HuH-7.5 (cell line): Measurements from ENCODE around the gene NFE2L2.
"Not testable (repeated sequence)": the region's sequence is repeated elsewhere in the genome, so short reads cannot be mapped to it uniquely, and the experiment has no call there.

Source experiments
- DNase-seq: peaks from one replicate; pipeline ENCODE4 v3.0.0; 2011; ENCODE audit warnings: low spot score

NFE2L2 gene

GRCh38 chr2:177237932-177238331 is 26.6 kb downstream of the NFE2L2 start:
- no peak for DNase-seq

- DNase-seq = no peak
These were observed 28.6 kb downstream of the NFE2L2 start for GRCh38 chr2:177235855-177236437.

GRCh38 chr2:177234267-177234666 is 30.3 kb downstream of the NFE2L2 start:
- DNase-seq = no peak

- DNase-seq = no peak
These were observed 32.3 kb downstream of the NFE2L2 start for GRCh38 chr2:177232098-177232704.

GRCh38 chr2:177231270-177231669 is 33.3 kb downstream of the NFE2L2 start:
- no peak for DNase-seq

DNA sequence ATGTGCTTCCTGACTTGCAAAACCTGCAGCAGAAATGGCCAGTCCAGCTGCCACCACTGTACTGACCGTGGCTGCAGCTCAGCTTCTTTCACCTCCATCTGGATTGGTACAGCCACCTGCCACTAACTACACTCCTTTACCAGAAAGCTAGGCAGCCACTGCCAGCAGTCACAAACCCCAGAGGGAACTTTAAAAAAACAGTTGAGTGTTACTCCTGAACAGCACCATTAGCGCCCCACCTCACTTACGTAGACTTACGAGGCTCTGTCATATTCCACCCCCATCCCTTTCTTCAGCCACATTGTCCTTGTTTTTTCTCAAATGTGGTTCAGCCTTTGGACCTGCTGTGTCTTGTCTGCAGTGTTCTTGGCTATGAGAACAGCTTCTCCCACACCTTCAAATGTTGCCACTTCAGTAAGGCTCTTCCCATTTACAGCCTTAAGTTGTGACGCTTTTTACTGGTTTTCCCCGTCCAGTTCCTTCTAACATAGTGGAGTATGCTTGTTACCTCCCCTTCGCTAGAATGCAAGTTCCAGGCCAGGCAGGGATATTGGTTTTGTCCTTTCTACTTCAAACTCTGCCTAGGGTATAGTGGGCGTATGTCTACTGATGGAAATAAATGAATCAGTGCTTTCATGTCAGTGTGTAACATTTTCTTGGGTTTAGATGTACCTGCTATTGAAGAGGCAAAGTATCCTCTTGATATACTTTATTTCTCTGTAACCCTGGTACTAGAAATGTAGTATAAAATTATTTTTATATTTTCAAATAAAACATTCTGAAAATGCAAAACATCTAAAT is 34.9 kb downstream of the NFE2L2 start:
- no peak for DNase-seq

DNA sequence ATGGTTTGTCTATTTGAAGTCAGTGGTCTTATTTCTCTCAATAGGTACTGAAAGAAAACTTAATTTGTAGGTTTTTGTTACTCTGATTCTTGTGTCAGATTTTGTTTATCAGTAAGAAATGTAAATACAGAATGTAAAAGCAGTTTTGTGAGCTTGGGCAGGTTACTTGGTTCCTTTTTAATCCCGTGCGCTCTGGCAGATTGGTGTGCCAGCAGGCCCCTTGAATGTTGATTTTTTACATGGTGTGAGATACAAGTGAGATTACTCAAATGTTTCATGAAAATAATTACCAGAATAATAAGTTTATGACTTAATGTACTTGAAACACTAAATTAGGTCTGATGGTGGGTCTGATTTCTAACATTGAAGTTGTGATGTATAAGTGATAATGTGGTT is 38.6 kb downstream of the NFE2L2 start:
- DNase-seq = no peak

DNA sequence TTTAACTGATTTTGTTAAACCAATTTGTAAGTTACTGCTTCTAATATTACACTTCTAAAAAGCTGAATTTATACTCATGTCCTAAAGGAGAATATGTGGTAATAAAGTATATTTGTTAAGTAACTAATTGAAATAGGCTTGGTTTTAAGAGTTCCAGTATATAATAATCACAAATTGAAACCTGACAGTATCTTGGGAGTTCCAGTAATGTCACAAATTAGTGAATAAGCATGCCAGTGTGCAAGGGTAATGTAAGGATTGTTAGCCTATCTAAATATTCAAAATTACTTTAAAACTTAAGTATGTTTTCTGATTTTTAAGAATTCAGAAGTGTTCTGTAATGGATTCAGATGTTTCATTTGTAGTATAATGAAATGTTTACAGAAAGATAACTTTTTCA is 41.1 kb downstream of the NFE2L2 start:
- DNase-seq = not testable (repeated sequence)

DNA sequence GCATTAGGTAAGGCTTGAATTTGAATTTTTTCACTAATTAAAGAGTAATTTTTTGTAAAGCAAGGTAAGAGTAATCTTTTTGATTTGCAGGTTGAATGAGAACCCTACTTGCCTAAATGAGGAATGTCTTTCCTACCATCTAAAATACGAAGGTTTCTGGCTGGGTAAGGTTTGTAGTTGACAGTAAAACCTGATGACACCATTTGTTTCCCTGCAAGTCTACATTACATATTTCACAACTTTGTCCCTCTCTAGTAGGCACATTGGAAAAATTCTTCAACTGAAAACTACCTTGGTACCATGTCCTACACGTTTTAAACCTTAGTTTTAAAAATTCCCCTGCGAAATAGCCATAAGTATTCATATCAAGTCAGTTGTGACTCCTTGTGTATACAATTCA is 42.6 kb downstream of the NFE2L2 start:
- no peak for DNase-seq

GRCh38 chr2:177221534-177221933 is 43.0 kb downstream of the NFE2L2 start:
- DNase-seq = no peak

DNA sequence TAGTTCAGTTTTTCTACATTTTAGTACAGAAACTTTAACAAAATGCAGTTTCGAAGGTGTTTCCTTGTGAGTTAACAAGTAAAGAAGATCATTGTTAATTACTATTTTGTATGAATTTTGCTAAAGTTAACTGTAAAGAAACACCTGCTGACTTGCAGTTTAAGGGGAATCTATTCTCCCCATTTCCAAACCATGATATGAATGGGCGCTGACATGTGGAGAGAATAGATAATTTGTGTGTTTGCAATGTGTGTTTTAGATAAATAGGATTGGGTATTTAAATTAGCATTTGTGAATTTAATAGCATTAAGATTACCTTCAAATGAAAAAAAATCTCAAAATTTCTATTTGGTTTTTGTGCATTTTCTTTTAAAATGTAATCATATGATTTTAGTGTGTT is 44.7 kb downstream of the NFE2L2 start:
- DNase-seq = not testable (repeated sequence)

DNA sequence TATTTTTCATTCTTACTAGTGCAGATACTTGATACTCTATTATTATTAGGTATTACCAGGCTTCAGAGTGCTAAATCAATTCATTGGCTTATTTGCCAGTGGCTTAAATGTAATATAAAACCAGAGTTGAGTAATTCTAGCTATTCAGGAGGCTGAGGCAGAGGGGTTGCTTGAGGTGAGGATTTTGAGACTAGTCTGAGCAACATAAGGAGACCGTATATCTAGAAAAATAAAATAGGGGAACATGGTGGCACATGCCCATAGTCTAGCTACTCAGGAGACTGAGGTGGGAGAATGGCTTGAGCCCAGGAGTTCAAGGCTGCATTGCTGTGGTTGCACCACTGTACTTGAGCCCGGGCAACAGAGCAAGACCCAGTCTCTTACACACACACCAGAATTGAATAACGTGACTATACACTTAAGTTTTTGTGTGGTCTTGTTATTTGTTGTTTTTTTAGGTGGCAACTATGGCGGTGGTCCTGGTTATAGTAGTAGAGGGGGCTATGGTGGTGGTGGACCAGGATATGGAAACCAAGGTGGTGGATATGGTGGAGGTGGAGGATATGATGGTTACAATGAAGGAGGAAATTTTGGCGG is 47.2 kb downstream of the NFE2L2 start:
- no peak for DNase-seq

DNA sequence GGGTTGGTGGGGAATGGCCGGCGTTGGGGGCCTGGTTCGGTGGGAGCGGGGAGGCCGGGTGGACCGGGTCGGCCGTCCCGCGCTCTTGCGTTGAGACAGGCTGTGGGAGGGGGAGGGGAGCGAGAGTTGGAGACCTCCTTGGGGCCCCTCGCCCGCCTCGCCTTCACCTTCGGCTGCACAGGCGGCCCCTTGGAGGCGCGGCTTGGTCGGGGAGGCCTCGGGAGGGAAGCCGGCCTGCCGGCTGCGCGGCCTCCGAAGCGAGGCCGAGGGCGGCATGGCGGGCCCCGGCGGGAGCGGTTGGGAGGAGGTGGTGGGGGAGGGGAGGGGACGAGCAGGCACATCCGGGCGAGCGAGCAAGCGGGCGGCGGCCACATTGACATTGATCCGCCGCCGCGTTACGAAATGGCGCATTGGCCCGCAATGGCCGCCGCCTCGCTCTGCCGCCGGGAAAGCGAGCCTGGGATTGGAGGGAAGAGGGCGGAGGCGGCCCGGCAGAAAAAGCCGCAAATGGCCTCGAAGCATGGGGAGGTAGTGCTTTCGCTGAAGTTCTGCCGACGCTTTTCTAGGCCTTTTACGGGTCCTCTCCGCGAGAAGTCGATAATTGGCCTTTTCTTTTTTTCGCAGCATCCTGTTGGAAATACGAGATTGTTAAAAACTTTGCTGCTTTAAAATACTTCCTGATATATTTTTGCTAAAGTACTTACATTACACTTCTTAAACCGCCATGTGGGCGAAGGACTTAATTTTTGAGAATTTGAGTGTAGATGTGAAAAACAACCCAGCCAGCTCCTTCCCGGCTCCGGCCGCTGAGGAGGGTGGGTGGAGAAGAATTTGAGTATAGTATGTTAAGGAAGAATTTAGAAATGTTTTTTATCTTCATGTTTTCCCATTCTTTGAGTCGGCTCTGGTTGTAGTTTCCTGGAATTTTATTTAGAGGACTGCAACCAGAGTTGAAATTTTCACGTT is 51.4 kb downstream of the NFE2L2 start:
- peak; percentile 91 for DNase-seq

DNA sequence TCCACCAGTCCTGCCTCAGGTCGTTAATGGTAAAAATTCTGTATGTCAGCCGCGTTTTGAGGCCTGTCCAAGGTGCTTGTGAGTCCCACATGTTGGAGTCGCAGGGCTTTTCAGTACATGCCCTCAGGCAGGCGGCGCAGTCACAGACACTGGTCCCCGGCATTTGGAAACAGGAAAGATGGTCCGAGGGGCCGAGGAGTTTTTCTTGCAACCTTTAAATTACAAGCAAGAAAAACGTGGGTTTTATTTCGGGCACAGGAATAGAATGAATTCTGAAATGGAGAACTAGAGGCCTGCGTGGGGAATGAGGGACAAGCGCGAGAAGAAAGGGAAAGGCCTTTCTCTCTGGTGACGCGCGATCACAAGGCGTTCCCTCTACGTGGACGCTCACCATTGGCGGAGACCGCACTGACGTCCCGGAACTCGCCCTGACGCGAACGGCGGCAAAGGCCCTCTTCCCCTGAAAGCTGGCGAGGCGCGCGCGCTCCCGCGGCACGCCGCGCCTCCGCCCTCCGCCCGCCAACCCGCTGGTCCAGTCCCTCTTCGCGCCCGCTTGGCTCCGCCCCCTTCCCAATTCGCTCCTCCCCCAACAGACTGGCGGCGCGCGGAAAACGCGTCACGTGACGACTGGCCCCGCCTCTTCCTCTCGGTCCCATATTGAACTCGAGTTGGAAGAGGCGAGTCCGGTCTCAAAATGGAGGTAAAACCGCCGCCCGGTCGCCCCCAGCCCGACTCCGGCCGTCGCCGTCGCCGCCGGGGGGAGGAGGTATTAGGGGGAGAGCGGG is 52.2 kb downstream of the NFE2L2 start, which contains the start of gene HNRNPA3:
Gene HNRNPA3, plus strand, starts transcription at position 689 of the 785 bp plus-strand sequence. Its CDS starts 6 bp downstream, at position 695.
- peak; percentile 94 for DNase-seq

DNA sequence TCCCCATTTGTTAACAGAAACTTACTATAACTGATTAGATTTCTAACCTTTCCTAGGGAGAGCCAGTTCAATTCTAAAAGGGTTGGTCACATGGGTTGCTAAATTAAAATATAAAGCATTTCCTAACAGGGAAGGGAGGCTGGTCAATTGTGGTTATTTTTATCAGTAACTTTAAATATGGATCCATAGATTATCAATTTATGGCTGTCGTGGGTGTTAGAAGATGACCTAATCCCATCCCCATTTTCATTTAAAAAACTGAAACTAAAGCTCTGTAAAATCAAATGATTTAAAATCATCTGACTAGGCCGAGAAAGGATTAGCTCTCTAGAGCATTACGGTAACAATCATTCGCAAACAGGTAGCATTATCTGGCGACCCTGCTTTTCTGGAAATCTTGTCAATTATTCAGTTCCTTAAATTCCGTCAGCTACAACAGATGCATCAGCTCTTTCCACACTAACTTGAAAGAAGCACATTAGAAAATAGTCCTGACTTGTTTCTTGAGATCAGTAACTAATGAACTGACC is 52.9 kb downstream of the NFE2L2 start:
- no peak for DNase-seq

DNA sequence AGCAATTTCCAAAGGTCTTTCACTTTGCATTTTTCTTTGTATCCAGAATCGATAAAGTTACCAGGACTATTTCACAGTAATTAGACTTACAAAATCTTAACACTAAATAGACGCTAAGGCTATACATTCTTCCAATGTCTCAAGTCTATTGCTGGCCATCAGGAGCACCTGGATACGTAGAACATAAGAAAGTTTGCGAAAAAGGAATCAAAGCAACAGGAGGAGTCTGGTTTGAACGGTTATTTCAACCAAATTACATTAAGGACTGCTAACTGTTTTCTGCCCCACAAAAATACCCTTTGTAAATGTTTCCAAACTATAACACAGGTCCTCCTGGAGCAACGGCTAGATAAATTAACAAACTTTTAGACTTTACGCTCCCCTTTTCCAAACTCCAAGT is 53.4 kb downstream of the NFE2L2 start:
- no peak for DNase-seq

DNA sequence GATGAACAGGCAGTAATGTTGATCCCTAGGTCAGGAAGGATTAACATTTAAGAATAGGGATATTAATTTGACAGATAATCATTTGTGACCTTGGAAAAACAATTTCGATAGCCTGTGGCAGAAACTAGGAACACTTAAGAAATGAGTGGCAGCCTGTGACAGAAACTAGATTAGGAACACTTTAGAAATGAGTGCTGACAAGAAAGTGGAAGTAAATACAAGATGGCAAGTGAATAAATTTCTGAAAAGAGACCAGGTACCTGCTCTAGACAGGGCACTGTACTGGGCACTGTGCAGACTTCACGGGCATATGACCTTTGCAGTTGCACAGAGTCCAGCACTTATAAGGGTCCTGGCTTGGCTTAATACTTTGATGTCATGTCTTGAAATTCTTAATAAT is 57.4 kb downstream of the NFE2L2 start:
- DNase-seq = no peak

- DNase-seq = no peak
These were observed 60.1 kb downstream of the NFE2L2 start for GRCh38 chr2:177204417-177204816.

DNA sequence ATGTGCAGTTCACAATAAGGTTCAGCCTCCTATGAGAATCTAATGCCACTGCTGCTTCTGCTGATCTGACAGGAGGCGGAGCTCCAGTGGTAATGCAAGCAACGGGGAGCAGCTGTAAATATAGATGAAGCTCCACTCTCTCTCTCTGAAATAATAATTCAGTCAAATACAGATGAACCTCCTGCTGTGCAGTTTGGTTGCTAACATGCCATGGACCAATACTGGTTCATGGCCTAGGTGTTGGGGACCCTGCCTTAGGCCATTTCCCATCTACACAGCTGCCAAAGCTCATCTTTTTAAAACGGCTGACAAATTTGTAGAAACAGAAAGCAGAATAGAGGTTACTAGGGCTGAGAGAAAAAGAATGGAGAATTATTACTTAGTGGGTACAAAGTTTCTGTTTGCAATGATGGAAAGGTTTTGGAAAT is 62.6 kb downstream of the NFE2L2 start:
- no peak for DNase-seq

GRCh38 chr2:177200419-177200818 is 64.1 kb downstream of the NFE2L2 start:
- DNase-seq = not testable (repeated sequence)

DNA sequence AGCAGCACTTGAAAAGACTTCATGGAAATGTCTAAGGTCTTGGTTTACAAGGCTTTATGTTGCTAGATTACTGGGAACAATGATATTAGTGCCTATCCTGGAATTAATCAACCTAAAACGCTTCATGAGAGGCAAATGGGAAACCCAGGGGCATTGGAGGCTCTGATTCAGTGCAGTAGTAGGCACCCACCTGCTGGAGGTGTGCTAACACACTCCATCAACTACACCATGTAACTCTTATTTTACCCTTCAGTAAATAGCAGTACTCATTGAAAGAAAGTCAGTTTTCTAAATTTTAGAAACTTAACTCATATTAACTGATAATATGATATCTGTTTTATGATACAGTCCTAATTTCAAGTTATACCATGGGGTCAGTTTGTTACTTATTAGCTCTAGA is 69.3 kb downstream of the NFE2L2 start:
- no peak for DNase-seq
